ENCODE data around the gene RTN4IP1. TPM values are rescaled to one million over a fixed set of nuclear protein-coding genes. Genes with fewer than 3 reads are reported as not detected.

The RTN4IP1 gene
- total and polyA plus RNA-seq, 2 donors = 3.6 to 4.3 TPM

- peaks cover 3% of the 10 kb centered on the region for H3K36me3 ChIP-seq (ENCODE audit: insufficient read depth)
- WGBS = 67% methylated on average over 3 of the region's 3 CpGs
- H3K27ac ChIP-seq (ENCODE audit: low read depth) = no peak overlapping the region
- H3K4me3 ChIP-seq (ENCODE audit: low read depth, low read length) = no peak overlapping the region
- no peak for DNase-seq (ENCODE audit: extremely low spot score)
- no peaks in the 10 kb centered on the region for H3K4me1 ChIP-seq (ENCODE audit: insufficient read depth)
Measured at GRCh38 chr6:106618324-106618723, 11.0 kb downstream of the RTN4IP1 start.

DNA sequence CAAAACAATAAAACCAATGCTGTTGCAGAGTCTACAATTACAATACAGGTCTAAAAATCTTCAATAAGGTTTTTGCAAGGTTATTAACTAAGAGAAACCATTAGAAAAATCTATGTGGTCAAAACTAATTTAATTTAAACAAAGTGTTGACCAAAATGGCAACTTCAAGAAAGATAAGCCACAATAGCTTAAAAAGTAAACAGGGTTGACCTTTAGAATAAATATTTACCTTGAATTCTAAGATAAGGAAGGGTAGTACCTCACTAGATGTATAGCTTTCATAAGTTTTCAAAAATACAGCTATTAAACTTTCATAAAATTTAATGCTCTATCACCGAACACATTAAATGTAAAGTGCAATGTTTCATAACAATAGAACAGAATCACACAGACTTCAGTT lies 11.4 kb downstream of the RTN4IP1 start:
- H3K4me3 ChIP-seq (ENCODE audit: low read depth, low read length) = no peak overlapping the region
- 75% methylated on average over 1 of the region's 1 CpG for WGBS
- H3K4me1 ChIP-seq (ENCODE audit: insufficient read depth) = no peaks in the 10 kb centered on the region
- no peak overlapping the region for H3K27ac ChIP-seq (ENCODE audit: low read depth)
- no peak for DNase-seq (ENCODE audit: extremely low spot score)
- H3K36me3 ChIP-seq (ENCODE audit: insufficient read depth) = peaks cover 3% of the 10 kb centered on the region

- Histone ChIP-seq H3K4me3 (ENCODE audit: low read depth, low read length) (no peak overlapping the region), H3K4me1 (ENCODE audit: insufficient read depth) (no peaks in the 10 kb centered on the region), H3K27ac (ENCODE audit: low read depth) (no peak overlapping the region), H3K36me3 (ENCODE audit: insufficient read depth) (peaks cover 3% of the 10 kb centered on the region)
- DNase-seq (ENCODE audit: extremely low spot score) = no peak
Measured at GRCh38 chr6:106617302-106617701, 12.0 kb downstream of the RTN4IP1 start.

DNA sequence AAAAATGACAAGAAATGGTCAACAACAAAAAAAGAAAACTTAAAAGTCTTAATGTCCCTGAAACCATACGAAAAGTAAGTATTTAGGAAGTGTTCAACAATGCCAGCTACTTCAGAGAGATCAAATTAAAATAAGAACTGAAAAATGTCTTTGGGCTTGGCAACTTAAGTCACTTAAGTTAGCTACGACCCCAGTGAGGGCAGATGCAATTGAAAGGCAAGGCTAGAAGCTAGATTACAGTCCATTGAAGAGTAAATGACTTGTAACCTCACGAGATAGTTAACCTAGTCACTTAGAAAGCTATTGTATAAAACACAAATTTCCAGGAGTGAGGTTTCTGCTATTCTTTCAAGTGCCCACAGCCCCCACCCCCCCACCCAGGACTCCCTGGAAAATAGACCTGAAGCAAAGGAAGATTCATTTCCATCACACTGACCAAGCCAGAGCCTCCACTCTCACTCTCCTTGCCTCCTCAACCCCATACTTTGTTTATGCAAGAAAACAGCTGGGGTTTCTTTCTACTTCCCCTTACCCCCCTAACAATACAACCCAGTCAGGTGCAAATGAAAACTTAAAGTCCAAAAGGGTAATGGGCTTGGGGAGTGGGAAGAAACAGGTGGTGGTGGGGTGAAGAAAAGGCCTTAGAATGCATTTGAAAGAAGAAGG lies 14.6 kb downstream of the RTN4IP1 start:
- no peaks in the 10 kb centered on the region for H3K4me1 ChIP-seq (ENCODE audit: insufficient read depth)
- peaks cover 3% of the 10 kb centered on the region for H3K36me3 ChIP-seq (ENCODE audit: insufficient read depth)
- no peak overlapping the region for H3K4me3 ChIP-seq (ENCODE audit: low read depth, low read length)
- H3K27ac ChIP-seq (ENCODE audit: low read depth) = no peak overlapping the region
- WGBS = 77% methylated on average over 3 of the region's 3 CpGs
- no peak for DNase-seq (ENCODE audit: extremely low spot score)

DNA sequence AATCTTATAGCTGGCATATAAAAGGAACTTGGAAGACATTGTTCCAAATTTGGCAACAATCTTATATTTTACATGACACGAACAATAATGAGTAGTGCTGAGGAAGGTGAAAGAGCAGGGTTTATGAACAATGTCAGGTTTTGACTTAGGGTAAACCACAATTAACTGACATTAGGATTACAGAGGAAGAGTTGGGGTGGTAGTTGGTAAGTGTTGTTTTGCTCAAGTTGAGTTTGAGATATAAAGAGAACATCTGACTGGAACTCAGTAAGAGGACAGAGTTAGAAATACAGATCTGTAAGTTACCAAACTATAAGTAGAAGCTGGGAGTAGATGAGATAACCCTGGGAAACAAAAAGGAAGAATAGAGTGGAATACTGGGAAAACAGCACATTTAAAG lies 15.1 kb downstream of the RTN4IP1 start:
- no peak for DNase-seq (ENCODE audit: extremely low spot score)
- H3K36me3 ChIP-seq (ENCODE audit: insufficient read depth) = peaks cover 3% of the 10 kb centered on the region
- no peak overlapping the region for H3K27ac ChIP-seq (ENCODE audit: low read depth)
- H3K4me1 ChIP-seq (ENCODE audit: insufficient read depth) = no peaks in the 10 kb centered on the region
- H3K4me3 ChIP-seq (ENCODE audit: low read depth, low read length) = no peak overlapping the region
- 79% methylated on average over 1 of the region's 1 CpG for WGBS

GRCh38 chr6:106613590-106613989 lies 15.7 kb downstream of the RTN4IP1 start:
- no peak overlapping the region for H3K27ac ChIP-seq (ENCODE audit: low read depth)
- no peak for DNase-seq (ENCODE audit: extremely low spot score)
- peaks cover 3% of the 10 kb centered on the region for H3K36me3 ChIP-seq (ENCODE audit: insufficient read depth)
- no peaks in the 10 kb centered on the region for H3K4me1 ChIP-seq (ENCODE audit: insufficient read depth)
- no peak overlapping the region for H3K4me3 ChIP-seq (ENCODE audit: low read depth, low read length)
- WGBS = 83% methylated on average over 1 of the region's 1 CpG

- Histone ChIP-seq H3K36me3 (ENCODE audit: insufficient read depth) (peaks cover 3% of the 10 kb centered on the region), H3K27ac (ENCODE audit: low read depth) (no peak overlapping the region), H3K4me3 (ENCODE audit: low read depth, low read length) (no peak overlapping the region), H3K4me1 (ENCODE audit: insufficient read depth) (no peaks in the 10 kb centered on the region)
- DNase-seq (ENCODE audit: extremely low spot score) = no peak
- WGBS = 94% methylated on average over 9 of the region's 9 CpGs
Measured at GRCh38 chr6:106612671-106613416, 16.5 kb downstream of the RTN4IP1 start.

- H3K4me3 ChIP-seq (ENCODE audit: low read depth, low read length) = no peak overlapping the region
- 93% methylated on average over 2 of the region's 2 CpGs for WGBS
- H3K4me1 ChIP-seq (ENCODE audit: insufficient read depth) = no peaks in the 10 kb centered on the region
- H3K27ac ChIP-seq (ENCODE audit: low read depth) = no peak overlapping the region
- DNase-seq (ENCODE audit: extremely low spot score) = no peak
- peaks cover 3% of the 10 kb centered on the region for H3K36me3 ChIP-seq (ENCODE audit: insufficient read depth)
Measured at GRCh38 chr6:106611030-106611429, 18.3 kb downstream of the RTN4IP1 start.

- 75% methylated on average over 6 of the region's 6 CpGs for WGBS
- DNase-seq (ENCODE audit: extremely low spot score) = no peak
Measured at GRCh38 chr6:106609699-106610098, 19.6 kb downstream of the RTN4IP1 start.

DNA sequence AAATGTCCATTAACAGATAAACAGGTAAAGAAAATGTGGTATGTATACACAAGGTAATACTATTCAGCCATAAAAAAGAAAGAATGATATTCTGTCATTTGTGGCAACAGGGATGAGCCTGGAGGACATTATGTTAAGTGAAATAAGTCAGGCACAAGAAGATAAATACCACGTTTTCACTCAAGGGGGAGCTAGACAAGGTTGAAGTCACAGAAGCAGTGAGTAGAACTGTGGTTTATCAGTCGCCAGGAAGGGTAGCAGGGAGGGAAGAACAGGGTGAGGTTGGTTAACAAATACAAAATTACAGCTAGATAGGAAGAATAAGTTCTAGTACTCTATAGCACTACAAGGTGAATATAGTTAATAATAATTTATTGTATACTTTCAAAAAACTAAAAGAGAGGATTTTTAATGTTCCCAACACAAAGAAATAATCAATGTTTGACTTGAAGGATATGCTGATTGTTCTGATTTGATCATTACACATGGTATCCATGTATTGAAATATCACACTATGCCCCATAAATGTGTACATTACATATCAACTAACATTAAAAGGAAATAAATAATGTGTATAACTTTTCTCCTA lies 21.1 kb downstream of the RTN4IP1 start:
- no peak overlapping the region for H3K4me3 ChIP-seq (ENCODE audit: low read depth, low read length)
- H3K27ac ChIP-seq (ENCODE audit: low read depth) = no peak overlapping the region
- no peaks in the 10 kb centered on the region for H3K36me3 ChIP-seq (ENCODE audit: insufficient read depth)
- no peak for DNase-seq (ENCODE audit: extremely low spot score)
- H3K4me1 ChIP-seq (ENCODE audit: insufficient read depth) = no peaks in the 10 kb centered on the region
- WGBS = 20% methylated on average over 2 of the region's 2 CpGs

More at GRCh38 chr6:106609699-106610098, 19.6 kb downstream of the RTN4IP1 start:
- Histone ChIP-seq H3K27ac (ENCODE audit: low read depth) (no peak overlapping the region), H3K4me1 (ENCODE audit: insufficient read depth) (no peaks in the 10 kb centered on the region), H3K4me3 (ENCODE audit: low read depth, low read length) (no peak overlapping the region), H3K36me3 (ENCODE audit: insufficient read depth) (peaks cover 3% of the 10 kb centered on the region)

DNA sequence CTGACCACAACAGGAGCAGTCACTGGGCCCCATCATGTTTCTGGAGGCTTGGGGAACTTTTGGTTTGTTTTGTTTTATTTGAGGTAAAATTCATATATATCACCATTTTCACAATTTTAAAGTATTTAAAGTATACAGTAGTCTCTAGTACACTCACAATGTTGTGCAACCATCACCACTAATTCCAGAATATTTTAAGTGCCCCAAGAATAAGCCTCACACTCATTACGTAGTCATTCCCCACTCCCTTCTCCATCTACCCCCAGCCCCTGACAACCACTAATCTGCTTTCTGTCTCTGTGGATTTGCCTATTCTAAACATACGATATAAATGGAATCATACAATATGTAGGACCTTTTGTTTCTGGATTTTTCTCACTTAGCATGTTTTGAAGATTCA lies 29.0 kb downstream of the RTN4IP1 start:
- 84% methylated on average over 2 of the region's 2 CpGs for WGBS

DNA sequence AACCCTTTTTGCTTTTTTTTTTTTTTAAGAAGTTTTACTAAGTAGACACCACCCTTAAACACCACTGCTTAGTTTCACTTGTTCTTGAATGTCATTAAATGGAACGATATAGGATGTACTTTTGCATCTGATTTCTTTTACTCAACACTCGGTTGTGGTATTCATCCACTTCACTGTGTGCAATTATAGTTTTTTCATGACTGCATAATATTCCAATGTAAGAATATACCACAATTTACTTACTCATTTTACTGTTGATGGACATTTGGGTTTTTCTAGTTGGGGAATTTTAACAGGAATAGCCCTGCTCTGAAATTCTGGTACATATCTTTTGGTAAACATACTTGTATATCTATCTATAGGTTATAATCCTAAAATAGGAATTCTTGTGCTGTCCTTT lies 29.9 kb downstream of the RTN4IP1 start:
- DNase-seq (ENCODE audit: extremely low spot score) = no peak
- Histone ChIP-seq H3K4me1 (ENCODE audit: insufficient read depth) (no peaks in the 10 kb centered on the region), H3K36me3 (ENCODE audit: insufficient read depth) (no peaks in the 10 kb centered on the region), H3K4me3 (ENCODE audit: low read depth, low read length) (no peak overlapping the region), H3K27ac (ENCODE audit: low read depth) (no peak overlapping the region)
- 86% methylated on average over 2 of the region's 2 CpGs for WGBS

More for the DNA sequence above, 29.0 kb downstream of the RTN4IP1 start:
- Histone ChIP-seq H3K4me3 (ENCODE audit: low read depth, low read length) (no peak overlapping the region), H3K4me1 (ENCODE audit: insufficient read depth) (no peaks in the 10 kb centered on the region), H3K27ac (ENCODE audit: low read depth) (no peak overlapping the region), H3K36me3 (ENCODE audit: insufficient read depth) (no peaks in the 10 kb centered on the region)
- DNase-seq (ENCODE audit: extremely low spot score) = no peak

- 94% methylated on average over 3 of the region's 3 CpGs for WGBS
- DNase-seq (ENCODE audit: extremely low spot score) = no peak
- Histone ChIP-seq H3K36me3 (ENCODE audit: insufficient read depth) (no peaks in the 10 kb centered on the region), H3K27ac (ENCODE audit: low read depth) (no peak overlapping the region), H3K4me1 (ENCODE audit: insufficient read depth) (no peaks in the 10 kb centered on the region), H3K4me3 (ENCODE audit: low read depth, low read length) (no peak overlapping the region)
Measured at GRCh38 chr6:106591111-106591825, 38.0 kb downstream of the RTN4IP1 start.

Data from urinary bladder (tissue), 4 donors.